HepG2 (cell line): ENCODE results near the gene ZBTB2. TPM values are rescaled to one million over a fixed set of nuclear protein-coding genes. Genes with fewer than 3 reads are reported as not detected.

ENCODE experiments used
- ATRX ChIP-seq: sonication (generic); formaldehyde crosslinking; IDR thresholded peaks from 2 replicates; pipeline ENCODE4 v1.4.0; 2020; ENCODE audit warnings: missing genetic modification reagents, borderline replicate concordance
- BCL6 ChIP-seq: IDR thresholded peaks from 2 replicates; pipeline ENCODE4 v1.6.1; 2016; ENCODE audit warnings: missing genetic modification reagents, missing compliant biosample characterization
- DNMT1 ChIP-seq: sonication (generic); formaldehyde crosslinking; IDR thresholded peaks from 2 replicates; pipeline ENCODE4 v1.5.1; 2020; ENCODE audit warnings: mild to moderate bottlenecking, missing genetic modification reagents
- ELK4 ChIP-seq: sonication (generic); formaldehyde crosslinking; IDR thresholded peaks from 2 replicates; pipeline ENCODE4 v1.9.0; 2021; ENCODE audit warnings: missing genetic modification reagents, borderline replicate concordance
- GABPA ChIP-seq, 2 experiments: IDR thresholded peaks; 2 replicates each; pipeline ENCODE4 v1.6.1; 2011 to 2016; ENCODE audit warnings: low read depth in 2 of 2, low read length in 1 of 2, missing biosample characterization in 1 of 2, missing genetic modification characterization in 1 of 2
- KDM1A ChIP-seq: IDR thresholded peaks from 2 replicates; pipeline ENCODE4 v1.6.1; 2016; ENCODE audit warnings: missing compliant biosample characterization
- MAF1 ChIP-seq: sonication (generic); formaldehyde crosslinking; IDR thresholded peaks from 2 replicates; pipeline ENCODE4 v1.5.0; 2020; ENCODE audit warnings: missing genetic modification reagents, borderline replicate concordance
- MAFF ChIP-seq: IDR thresholded peaks from 2 replicates; pipeline ENCODE4 v1.6.1; 2011; ENCODE audit warnings: low read depth, low read length, improper control_type of control experiment
- MIER3 ChIP-seq: IDR thresholded peaks from 2 replicates; pipeline ENCODE4 v1.6.1; 2016; ENCODE audit warnings: missing compliant biosample characterization, borderline replicate concordance
- MLXIP ChIP-seq: sonication (generic); formaldehyde crosslinking; IDR thresholded peaks from 2 replicates; pipeline ENCODE4 v1.9.0; 2021; ENCODE audit warnings: missing genetic modification reagents, borderline replicate concordance
- MTERF4 ChIP-seq: sonication (generic); formaldehyde crosslinking; IDR thresholded peaks from 2 replicates; pipeline ENCODE4 v1.8.0; 2023; ENCODE audit warnings: mild to moderate bottlenecking, missing genetic modification reagents
- MYPOP ChIP-seq: sonication (generic); formaldehyde crosslinking; IDR thresholded peaks from 2 replicates; pipeline ENCODE4 v1.8.1; 2023; ENCODE audit warnings: mild to moderate bottlenecking, moderate library complexity, missing genetic modification reagents
- ONECUT2 ChIP-seq: sonication (generic); formaldehyde crosslinking; IDR thresholded peaks from 2 replicates; pipeline ENCODE4 v1.4.0; 2020; ENCODE audit warnings: missing genetic modification reagents
- SETDB1 ChIP-seq: sonication (generic); formaldehyde crosslinking; IDR thresholded peaks from 2 replicates; pipeline ENCODE4 v1.5.1; 2020; ENCODE audit warnings: missing genetic modification reagents, mild to moderate bottlenecking, borderline replicate concordance
- ZFP90 ChIP-seq: sonication (generic); formaldehyde crosslinking; IDR thresholded peaks from 2 replicates; pipeline ENCODE4 v1.8.0; 2022; ENCODE audit warnings: missing genetic modification reagents, mild to moderate bottlenecking, inconsistent platforms, borderline replicate concordance
- ZNF337 ChIP-seq: sonication (generic); formaldehyde crosslinking; IDR thresholded peaks from 2 replicates; pipeline ENCODE4 v1.5.1; 2020; ENCODE audit warnings: missing genetic modification reagents, low read depth, mild to moderate bottlenecking, borderline replicate concordance
- ZNF616 ChIP-seq: sonication (generic); formaldehyde crosslinking; IDR thresholded peaks from 2 replicates; pipeline ENCODE4 v1.5.0; 2020; ENCODE audit warnings: low read depth, mild to moderate bottlenecking, missing genetic modification reagents
- ZNF7 ChIP-seq: IDR thresholded peaks from 2 replicates; pipeline ENCODE4 v1.6.1; 2016; ENCODE audit warnings: missing biosample characterization, missing genetic modification reagents
- ZNF782 ChIP-seq: sonication (generic); formaldehyde crosslinking; IDR thresholded peaks from 2 replicates; pipeline ENCODE4 v1.4.0; 2020; ENCODE audit warnings: missing genetic modification reagents, mild to moderate bottlenecking, borderline replicate concordance
- polyA plus RNA-seq, 8 experiments: library from polyadenylated mRNA; depleted of rRNA in 3 of 8; stranded (reverse) in 7 of 8; unstranded in 1 of 8; fragments of >200 nt; fragmentation: Illumina TruSeq in 4 of 8; extraction: Trizol in 4 of 8; gene quantifications; 2 replicates each; pipeline versions ENCODE4 v1.2.1 to v1.2.3, GENCODE V29; 2011 to 2016; ENCODE audit warnings: low read depth in 4 of 8, missing spikeins in 1 of 8, mixed read lengths in 1 of 8; ENCODE audit not compliant: insufficient read depth in 1 of 8
- total RNA-seq, 5 experiments: library from RNA; depleted of rRNA; stranded (reverse); fragments of >200 nt; fragmentation: Illumina TruSeq; extraction: Trizol; gene quantifications; 2 replicates each; pipeline ENCODE4 v1.2.3, GENCODE V29; 2016; ENCODE audit warnings: low read depth in 1 of 5
- TF ChIP-seq, protein P1 (sequence below): sonication (generic); formaldehyde crosslinking; IDR thresholded peaks from 2 replicates; pipeline ENCODE4 v1.4.0; 2020; ENCODE audit warnings: missing genetic modification reagents, mild to moderate bottlenecking, borderline replicate concordance

Gene ZBTB2
- total and polyA plus RNA-seq, 2 of the 13 experiments (the other 11 are each of a cell fraction or from before 2014, with no cell fraction given): 15.4 to 22.8 TPM

DNA sequence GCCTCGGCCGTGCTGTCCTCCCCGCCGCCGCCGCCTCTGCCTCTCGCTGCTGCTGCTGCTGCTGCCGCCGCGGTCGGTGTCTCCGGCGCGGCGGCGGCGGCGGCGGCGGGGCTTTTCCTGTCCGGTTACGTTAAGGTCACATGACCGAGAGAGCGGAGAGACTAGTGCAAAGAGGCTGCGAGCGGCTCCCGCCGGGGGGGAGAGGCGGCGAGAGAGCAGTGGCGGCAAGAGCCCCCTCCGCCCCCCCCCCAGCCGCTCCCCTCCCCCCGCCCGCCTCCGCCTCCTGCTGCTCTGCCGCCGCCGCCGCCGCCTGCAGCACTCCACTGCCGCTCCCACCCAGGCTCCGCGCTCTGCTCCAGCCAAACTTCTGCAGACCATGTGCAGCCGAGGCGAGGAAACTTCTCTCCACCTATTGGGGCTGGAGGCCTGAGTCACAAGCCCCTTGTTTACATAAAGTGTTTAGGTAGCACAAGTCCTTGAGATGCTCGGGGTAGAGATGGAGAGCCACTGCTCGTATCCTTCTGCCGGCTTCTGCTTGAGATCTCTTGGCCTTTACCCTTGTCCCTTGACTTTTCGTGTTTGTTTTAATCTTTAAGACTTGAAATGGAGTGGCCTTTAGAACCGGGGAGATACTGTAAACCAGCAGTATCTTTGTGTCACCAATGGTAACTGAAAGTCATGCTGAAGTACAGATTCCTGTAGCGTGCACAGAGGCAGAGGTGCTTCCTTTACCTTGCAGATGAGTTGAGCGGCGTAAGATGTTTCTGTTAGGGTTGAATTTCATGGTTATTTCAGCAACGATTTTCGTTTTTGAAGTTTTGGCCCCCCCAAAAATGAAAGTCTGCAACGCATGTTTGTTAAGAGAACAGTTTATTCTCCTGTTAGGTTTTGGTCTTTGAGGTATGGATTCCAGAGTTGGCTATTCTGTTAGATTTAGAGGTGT, at the start of gene ZBTB2 (continued):
- TF ChIP-seq MYPOP (peak; percentile 66; the same call in 1 of the 2 replicates), MAF1 (CRISPR knock-in tag) (no peak), MAFF (no peak), GABPA (IDR thresholded peaks at IDR 0.05; ENCODE audit: low read depth, low read length) (no peak), GABPA (CRISPR knock-in tag; IDR thresholded peaks at IDR 0.05; ENCODE audit: low read depth) (0 out of 2 replicates have a peak, but pooled peaks have one; percentile 24), ZNF7 (CRISPR knock-in tag) (no peak), MLXIP (CRISPR knock-in tag) (no peak), ONECUT2 (CRISPR knock-in tag) (0 out of 2 replicates have a peak, but pooled peaks have one; percentile 5), MTERF4 (CRISPR knock-in tag) (0 out of 2 replicates have a peak, but pooled peaks have one; percentile 1), ZFP90 (CRISPR knock-in tag) (0 out of 2 replicates have a peak, but pooled peaks have one; percentile 80), ZNF337 (CRISPR knock-in tag) (no peak), BCL6 (no peak), MIER3 (CRISPR knock-in tag) (0 out of 2 replicates have a peak, but pooled peaks have one; percentile 52), KDM1A (CRISPR knock-in tag) (0 out of 2 replicates have a peak, but pooled peaks have one; percentile 30), ELK4 (CRISPR knock-in tag) (no peak), SETDB1 (CRISPR knock-in tag) (no peak), ZNF782 (CRISPR knock-in tag) (no peak), DNMT1 (no peak), ZNF616 (CRISPR knock-in tag) (no peak), ATRX (CRISPR knock-in tag) (no peak)
- TF ChIP-seq, protein P1, sequence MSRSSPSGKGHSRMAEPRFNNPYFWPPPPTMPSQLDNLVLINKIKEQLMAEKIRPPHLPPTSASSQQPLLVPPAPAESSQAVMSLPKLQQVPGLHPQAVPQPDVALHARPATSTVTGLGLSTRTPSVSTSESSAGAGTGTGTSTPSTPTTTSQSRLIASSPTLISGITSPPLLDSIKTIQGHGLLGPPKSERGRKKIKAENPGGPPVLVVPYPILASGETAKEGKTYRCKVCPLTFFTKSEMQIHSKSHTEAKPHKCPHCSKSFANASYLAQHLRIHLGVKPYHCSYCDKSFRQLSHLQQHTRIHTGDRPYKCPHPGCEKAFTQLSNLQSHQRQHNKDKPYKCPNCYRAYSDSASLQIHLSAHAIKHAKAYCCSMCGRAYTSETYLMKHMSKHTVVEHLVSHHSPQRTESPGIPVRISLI (CRISPR knock-in tag): no peak
